Measurements from ENCODE around the gene GAS6. TPM values are rescaled to one million over a fixed set of nuclear protein-coding genes. Genes with fewer than 3 reads are reported as not detected.
A peak's percentile ranks its signal among the peaks of the same experiment; 100 is the strongest.

Gene GAS6
- total RNA-seq, 1 experiment from 2014 or later: 49.4 TPM

DNA sequence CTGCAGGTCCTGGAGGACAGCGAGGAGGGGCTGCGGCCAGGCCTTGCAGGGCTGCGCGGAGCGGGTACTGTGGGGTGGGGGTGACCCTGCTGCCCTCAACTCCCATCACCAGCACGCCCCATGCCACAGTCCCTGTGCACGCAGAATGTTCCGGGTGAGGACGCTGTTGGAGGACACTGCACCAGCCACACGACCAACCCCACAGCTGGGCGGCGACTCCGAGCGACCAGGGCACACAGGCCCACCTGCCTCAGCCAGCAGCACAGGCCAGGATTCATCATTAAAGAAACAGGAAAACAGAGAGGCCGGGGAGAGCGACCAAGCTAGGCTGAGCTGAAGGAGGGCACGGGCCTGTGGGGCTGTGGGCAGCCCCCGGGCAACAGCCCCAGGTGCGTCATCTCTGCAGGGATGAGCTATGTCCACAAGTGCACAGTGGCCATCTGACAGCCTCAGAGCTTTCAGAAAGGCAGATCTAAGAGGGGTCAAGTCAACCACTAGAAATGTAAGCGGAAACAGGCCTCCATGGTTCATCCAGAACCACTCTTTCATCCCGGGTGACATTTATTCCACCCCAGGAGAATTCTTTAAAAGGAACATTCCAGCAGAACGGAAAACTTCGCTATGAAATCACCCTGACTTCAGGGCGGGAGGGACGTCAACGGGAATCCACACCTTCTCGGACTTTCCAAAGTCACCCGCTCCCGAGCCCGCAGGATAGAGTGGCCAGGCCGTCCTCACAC, 1.5 kb downstream of the GAS6 start:
- H3K36me3 ChIP-seq (ENCODE audit: control insufficient read depth in 1 of 2, insufficient read depth in 2 of 2, low read length in 2 of 2): peaks cover 0 to 20% of the 10 kb centered on the region in 2 experiments; a peak in 1 of 4 replicates
- H3K9me3 ChIP-seq (ENCODE audit: control insufficient read depth in 1 of 2, insufficient read depth in 1 of 2, low read depth in 1 of 2, low read length in 2 of 2): peaks cover 0 to 6% of the 10 kb centered on the region in 2 experiments; a peak in 1 of 4 replicates
- CTCF ChIA-PET: no interaction called here
- H3K4me3 ChIP-seq (replicated peaks in 1 of 2; ENCODE audit: low read depth in 1 of 2, low read length in 2 of 2): peak overlapping the region; percentile 52 to 76
- POLR2A ChIA-PET: no interaction called here
- peaks cover 10 to 39% of the 10 kb centered on the region in 2 experiments for H3K4me1 ChIP-seq (ENCODE audit: control insufficient read depth in 1 of 2, insufficient read depth in 2 of 2, low read length in 2 of 2)
- no peaks in the 10 kb centered on the region for H3K27me3 ChIP-seq (ENCODE audit: insufficient read depth, low read length)
- TF ChIP-seq SIN3A (IDR thresholded peaks at IDR 0.05; ENCODE audit: low read depth): no peak
- RAD21 ChIA-PET (ENCODE audit: low non-redundant PET in 1 of 2, low total read pairs in 2 of 2, uncharacterized antibody in 2 of 2, unreplicated experiment in 2 of 2): no interaction called here
- peak overlapping the region; percentile 66 for H3K9ac ChIP-seq (ENCODE audit: low read length)
- ATAC-seq (0 out of 2 replicates have a peak, but pooled peaks have one; percentile 5), DNase-seq (ENCODE audit: low read depth, low spot score) (no peak)
- peaks cover 61% of the 10 kb centered on the region for H3K79me2 ChIP-seq (ENCODE audit: insufficient read depth, low read length)
- H3K9me2 ChIP-seq (ENCODE audit: insufficient read depth): no peaks in the 10 kb centered on the region
- intact Hi-C loops (cut with micrococcal nuclease): no loop called here
- no TSS peak for BruUV-seq (replicated peaks)
- H3K27ac ChIP-seq (ENCODE audit: low read depth, low read length): peak overlapping the region; percentile 70
- H2AFZ ChIP-seq (ENCODE audit: low read depth, low read length, poor library complexity, severe bottlenecking): no peak overlapping the region
- no peaks in the 10 kb centered on the region for H4K20me1 ChIP-seq (ENCODE audit: insufficient read depth)
- H3K4me2 ChIP-seq (ENCODE audit: low read length): peak overlapping the region; percentile 97

DNA sequence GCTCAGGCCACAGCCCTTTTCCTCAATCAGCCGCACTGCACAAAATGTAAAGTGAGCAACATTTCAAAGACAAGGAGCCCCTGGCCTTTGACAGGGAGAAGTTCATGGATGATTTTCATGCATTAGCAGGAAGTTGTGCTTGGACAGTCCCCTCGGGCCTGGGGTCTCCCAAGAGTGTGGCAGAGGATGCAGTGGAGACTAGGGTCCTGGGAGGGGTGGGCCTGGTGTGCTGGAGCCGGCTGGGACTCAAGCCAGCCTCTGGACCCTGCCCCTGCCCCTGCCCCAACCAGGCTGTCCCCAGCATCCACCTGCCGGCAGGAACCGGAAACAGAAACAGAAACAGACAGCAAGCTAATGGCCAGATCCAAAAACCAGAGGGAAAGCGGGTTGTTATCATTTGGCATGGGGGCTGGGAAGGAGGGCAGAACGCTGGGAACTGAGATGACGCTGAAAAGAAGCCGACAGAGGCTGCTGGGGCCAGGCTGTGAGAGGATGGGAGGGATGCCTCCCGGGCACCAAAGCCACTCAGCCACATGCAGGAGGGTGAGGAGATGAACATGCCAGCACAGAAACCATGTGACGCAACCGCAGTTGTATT, 2.3 kb downstream of the GAS6 start:
- DNase-seq (ENCODE audit: low read depth, low spot score): no peak
- Histone ChIP-seq H3K9ac (ENCODE audit: low read length) (no peak overlapping the region), H2AFZ (ENCODE audit: low read depth, low read length, poor library complexity, severe bottlenecking) (no peak overlapping the region), H3K79me2 (ENCODE audit: insufficient read depth, low read length) (peaks cover 69% of the 10 kb centered on the region), H3K36me3 (ENCODE audit: control insufficient read depth in 1 of 2, insufficient read depth in 2 of 2, low read length in 2 of 2) (peaks cover 0 to 20% of the 10 kb centered on the region in 2 experiments; a peak in 1 of 4 replicates), H4K20me1 (ENCODE audit: insufficient read depth) (no peaks in the 10 kb centered on the region), H3K27me3 (ENCODE audit: insufficient read depth, low read length) (no peaks in the 10 kb centered on the region), H3K9me2 (ENCODE audit: insufficient read depth) (no peaks in the 10 kb centered on the region), H3K4me3 (replicated peaks in 1 of 2; ENCODE audit: low read depth in 1 of 2, low read length in 2 of 2) (no peak overlapping the region), H3K27ac (ENCODE audit: low read depth, low read length) (no peak overlapping the region), H3K9me3 (ENCODE audit: control insufficient read depth in 1 of 2, insufficient read depth in 1 of 2, low read depth in 1 of 2, low read length in 2 of 2) (peaks cover 0 to 6% of the 10 kb centered on the region in 2 experiments; a peak in 1 of 4 replicates), H3K4me1 (ENCODE audit: control insufficient read depth in 1 of 2, insufficient read depth in 2 of 2, low read length in 2 of 2) (peaks cover 10 to 39% of the 10 kb centered on the region in 2 experiments), H3K4me2 (ENCODE audit: low read length) (no peak overlapping the region; the same call in 1 of the 2 replicates)
- no peak for ATAC-seq
- CTCF ChIA-PET: no interaction called here
- RAD21 ChIA-PET (ENCODE audit: low non-redundant PET in 1 of 2, low total read pairs in 2 of 2, uncharacterized antibody in 2 of 2, unreplicated experiment in 2 of 2): no interaction called here
- POLR2A ChIA-PET: no interaction called here
- intact Hi-C loops (cut with micrococcal nuclease): loop anchor here (2.0 kb wide), 1 partner anchor 365 kb away; no protein-coding TSS in a partner anchor
- BruUV-seq (replicated peaks): TSS peak; percentile 16
- no peak for TF ChIP-seq RAD21 (IDR thresholded peaks at IDR 0.05; ENCODE audit: low read depth)
- no peak for TF ChIP-seq EZH2 (IDR thresholded peaks at IDR 0.05)
- TF ChIP-seq CEBPB (IDR thresholded peaks at IDR 0.05; ENCODE audit: low read depth): no peak
- no peak for TF ChIP-seq SP1 (IDR thresholded peaks at IDR 0.05; ENCODE audit: low read depth)
- no peak for TF ChIP-seq CBX3 (IDR thresholded peaks at IDR 0.05; ENCODE audit: low read depth)
- TF ChIP-seq ELF1 (IDR thresholded peaks at IDR 0.05; ENCODE audit: borderline replicate concordance, low read depth): no peak
- TF ChIP-seq EGR1 (IDR thresholded peaks at IDR 0.05; ENCODE audit: low read depth): no peak
- TF ChIP-seq, protein P1, sequence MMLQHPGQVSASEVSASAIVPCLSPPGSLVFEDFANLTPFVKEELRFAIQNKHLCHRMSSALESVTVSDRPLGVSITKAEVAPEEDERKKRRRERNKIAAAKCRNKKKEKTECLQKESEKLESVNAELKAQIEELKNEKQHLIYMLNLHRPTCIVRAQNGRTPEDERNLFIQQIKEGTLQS (IDR thresholded peaks at IDR 0.05): no peak
- no peak for TF ChIP-seq FOSL1 (IDR thresholded peaks at IDR 0.05; ENCODE audit: low read depth)
- TF ChIP-seq YY1 (IDR thresholded peaks at IDR 0.05; ENCODE audit: extremely low read depth, insufficient replicate concordance, low read depth, low read length): no peak
- TF ChIP-seq SIN3A (IDR thresholded peaks at IDR 0.05; ENCODE audit: low read depth): no peak
- TF ChIP-seq, protein P2, sequence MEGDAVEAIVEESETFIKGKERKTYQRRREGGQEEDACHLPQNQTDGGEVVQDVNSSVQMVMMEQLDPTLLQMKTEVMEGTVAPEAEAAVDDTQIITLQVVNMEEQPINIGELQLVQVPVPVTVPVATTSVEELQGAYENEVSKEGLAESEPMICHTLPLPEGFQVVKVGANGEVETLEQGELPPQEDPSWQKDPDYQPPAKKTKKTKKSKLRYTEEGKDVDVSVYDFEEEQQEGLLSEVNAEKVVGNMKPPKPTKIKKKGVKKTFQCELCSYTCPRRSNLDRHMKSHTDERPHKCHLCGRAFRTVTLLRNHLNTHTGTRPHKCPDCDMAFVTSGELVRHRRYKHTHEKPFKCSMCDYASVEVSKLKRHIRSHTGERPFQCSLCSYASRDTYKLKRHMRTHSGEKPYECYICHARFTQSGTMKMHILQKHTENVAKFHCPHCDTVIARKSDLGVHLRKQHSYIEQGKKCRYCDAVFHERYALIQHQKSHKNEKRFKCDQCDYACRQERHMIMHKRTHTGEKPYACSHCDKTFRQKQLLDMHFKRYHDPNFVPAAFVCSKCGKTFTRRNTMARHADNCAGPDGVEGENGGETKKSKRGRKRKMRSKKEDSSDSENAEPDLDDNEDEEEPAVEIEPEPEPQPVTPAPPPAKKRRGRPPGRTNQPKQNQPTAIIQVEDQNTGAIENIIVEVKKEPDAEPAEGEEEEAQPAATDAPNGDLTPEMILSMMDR (IDR thresholded peaks at IDR 0.05 in 2 of 3, conservative IDR thresholded peaks at IDR 0.05 in 1 of 3; ENCODE audit: borderline replicate concordance in 1 of 3, insufficient read depth in 1 of 3, low read depth in 2 of 3, low read length in 2 of 3): no peak
- TF ChIP-seq ZFX (IDR thresholded peaks at IDR 0.05): no peak
- TF ChIP-seq SRF (IDR thresholded peaks at IDR 0.05; ENCODE audit: low read depth): no peak
- no peak for TF ChIP-seq JUND (IDR thresholded peaks at IDR 0.05)

All from HCT116 (cell line).